ENCODE data around the gene TRIP12. TPM values are rescaled to one million over a fixed set of nuclear protein-coding genes. Genes with fewer than 3 reads are reported as not detected.

The TRIP12 gene
- total RNA-seq, 1 experiment from 2014 or later: 166 TPM

- Histone ChIP-seq H3K9ac (ENCODE audit: extremely low read depth, insufficient read length, low read length) (no peak overlapping the region), H2AFZ (ENCODE audit: low read length) (no peak overlapping the region), H4K8ac (replicated peaks; ENCODE audit: insufficient read length, low read depth, low read length) (no peak overlapping the region), H4K91ac (ENCODE audit: insufficient read length, low read depth, low read length) (no peak overlapping the region), H2BK12ac (ENCODE audit: insufficient read length, low read depth, low read length) (no peak overlapping the region), H3K4ac (ENCODE audit: low read depth, low read length) (no peak overlapping the region), H4K5ac (ENCODE audit: insufficient read length, low read depth, low read length) (no peak overlapping the region), H3K56ac (ENCODE audit: insufficient read length, low read depth, low read length) (no peak overlapping the region), H3T11ph (ENCODE audit: low read length) (no peak overlapping the region), H2AK5ac (ENCODE audit: insufficient read length, low read length) (no peak overlapping the region), H3K23me2 (ENCODE audit: insufficient read length, low read depth, low read length, poor library complexity, severe bottlenecking) (no peaks in the 10 kb centered on the region), H3K79me1 (ENCODE audit: insufficient read depth, low read depth, low read length, poor library complexity, severe bottlenecking) (no peaks in the 10 kb centered on the region), H3K14ac (ENCODE audit: insufficient read depth, low read length) (no peak overlapping the region), H2BK15ac (ENCODE audit: low read depth, low read length) (no peak overlapping the region), H3K18ac (ENCODE audit: insufficient read length, low read depth, low read length) (no peak overlapping the region), H2BK20ac (ENCODE audit: low read depth, low read length, poor library complexity, severe bottlenecking) (no peak overlapping the region), H3K27ac (ENCODE audit: insufficient read length, low read depth, low read length) (no peak overlapping the region), H2BK5ac (ENCODE audit: insufficient read length, low read length) (no peak overlapping the region), H3K9me3 (ENCODE audit: control insufficient read depth, low read depth, low read length) (no peaks in the 10 kb centered on the region), H3K79me2 (ENCODE audit: insufficient read depth, low read length) (no peaks in the 10 kb centered on the region), H4K20me1 (ENCODE audit: control insufficient read depth, insufficient read depth, insufficient read length) (no peaks in the 10 kb centered on the region), H2BK120ac (ENCODE audit: low read depth, low read length, poor library complexity, severe bottlenecking) (no peak overlapping the region), H3K23ac (ENCODE audit: insufficient read length, low read depth, low read length) (no peak overlapping the region), H3K4me1 (ENCODE audit: insufficient read depth, low read length) (no peaks in the 10 kb centered on the region; the same call in 1 of the 2 replicates), H3K27me3 (ENCODE audit: insufficient read depth, low read length) (no peaks in the 10 kb centered on the region), H3K4me2 (ENCODE audit: insufficient read depth, insufficient read length, low read length) (no peak overlapping the region)
- Mint-ChIP-seq H3K27me3 (ENCODE audit: low read depth) (no peaks in the 10 kb centered on the region), H3K27ac (peak overlapping the region in 2 of 3 experiments; percentile 13 to 84; a peak in 3 of 7 replicates), H3K4me1 (peaks cover 6 to 13% of the 10 kb centered on the region in 2 experiments), H3K36me3 (ENCODE audit: insufficient read depth in 1 of 3, low read depth in 3 of 3) (peaks cover 3 to 8% (median 3%) of the 10 kb centered on the region in 3 experiments; a peak in 5 of 7 replicates), H3K4me3 (no peak overlapping the region), H3K9me3 (no peaks in the 10 kb centered on the region; a peak in 1 of 5 replicates)
- DNase-seq: no peak
- WGBS (ENCODE audit: extremely low coverage, insufficient read length, low lambda C conversion rate): no CpG with 5 or more reads among the region's 5 CpGs
- no peak for TF ChIP-seq CTCF (conservative IDR thresholded peaks at IDR 0.05)
These were observed 22.1 kb upstream of the TRIP12 start for GRCh38 chr2:229943770-229944449.

Data from H9 (cell line).